ENCODE results near the gene PEX10.

GRCh38 chr1:2372551-2373490 is 39.5 kb downstream of the PEX10 start:
- TF ChIP-seq EZH2phosphoT487 (IDR thresholded peaks at IDR 0.05; ENCODE audit: borderline replicate concordance) (no peak), CTCF (conservative IDR thresholded peaks at IDR 0.05; ENCODE audit: low read length) (no peak)

Measured in Loucy (cell line).